PC-3 (cell line): ENCODE measurements around the gene PRKD2. TPM values are rescaled to one million over a fixed set of nuclear protein-coding genes. Genes with fewer than 3 reads are reported as not detected.
A peak's percentile ranks its signal among the peaks of the same experiment; 100 is the strongest.

Experiments used
- ATAC-seq: fragments of 200-7000 bp; cut with Tn5 transposase; 2 replicates; pipeline ENCODE4 v1.9.1; 2020; ENCODE audit warnings: mild to moderate bottlenecking, moderate library complexity
- BruUV-seq: library from RNA; stranded (reverse); fragments of 400-500 nt; replicated peaks from 2 replicates; lab custom pipeline; 2021; lab: Mats Ljungman, UMichigan
- CTCF ChIA-PET: fragments of 300-600 bp; sonication (Branson Sonifier 250); formaldehyde crosslinking; loops from one replicate; lab custom pipeline; 2022; ENCODE audit warnings: antibody characterized with exemption; lab: Charles Lee
- POLR2A ChIA-PET: fragments of 300-600 bp; sonication (Branson Sonifier 250); formaldehyde crosslinking; loops from one replicate; lab custom pipeline; 2022; ENCODE audit warnings: antibody characterized with exemption; ENCODE audit not compliant: unreplicated experiment; lab: Charles Lee
- DNase-seq: peaks from one replicate; pipeline ENCODE4 v3.0.0-alpha.2; 2015
- H2AFZ ChIP-seq: fragments of 300-600 bp; sonication (generic); 2 replicates; pipeline ENCODE4 v1.6.0; 2016; ENCODE audit warnings: antibody characterized with exemption, low read length
- H3F3A ChIP-seq: fragments of 300-600 bp; sonication (generic); one replicate; pipeline ENCODE4 v1.6.0; 2017; ENCODE audit warnings: antibody characterized with exemption, low read length, control low read depth, mild to moderate bottlenecking; ENCODE audit not compliant: unreplicated experiment
- H3K27ac ChIP-seq: fragments of 300-600 bp; sonication (generic); 2 replicates; pipeline ENCODE4 v1.5.1; 2016; ENCODE audit warnings: mild to moderate bottlenecking, low read length
- H3K27me3 ChIP-seq: fragments of 300-600 bp; sonication (generic); 2 replicates; pipeline ENCODE4 v1.6.1; 2016; ENCODE audit warnings: low read length, mixed read lengths
- H3K36me3 ChIP-seq: fragments of 300-600 bp; sonication (generic); 2 replicates; pipeline ENCODE4 v1.6.1; 2016; ENCODE audit warnings: low read depth, mixed run types, low read length, mixed read lengths
- H3K4me1 ChIP-seq: fragments of 300-600 bp; sonication (generic); 2 replicates; pipeline ENCODE4 v1.5.1; 2016; ENCODE audit warnings: low read length; ENCODE audit not compliant: insufficient read depth
- H3K4me2 ChIP-seq: fragments of 300-600 bp; sonication (generic); 2 replicates; pipeline ENCODE4 v1.6.0; 2016; ENCODE audit warnings: low read length
- H3K4me3 ChIP-seq: fragments of 300-600 bp; sonication (generic); 2 replicates; pipeline ENCODE4 v1.5.1; 2016; ENCODE audit warnings: mild to moderate bottlenecking, low read length, mixed read lengths
- H3K79me2 ChIP-seq: fragments of 300-600 bp; sonication (generic); 2 replicates; pipeline ENCODE4 v1.6.1; 2017; ENCODE audit warnings: low read length, mixed read lengths
- H3K9ac ChIP-seq: fragments of 300-600 bp; sonication (generic); 2 replicates; pipeline ENCODE4 v1.6.0; 2016; ENCODE audit warnings: mild to moderate bottlenecking, low read length
- H3K9me2 ChIP-seq: fragments of 300-600 bp; sonication (generic); replicated peaks from 2 replicates; pipeline ENCODE4 v1.6.1; 2016; ENCODE audit warnings: mixed run types, low read length, mixed read lengths
- H3K9me3 ChIP-seq: fragments of 300-600 bp; sonication (generic); 2 replicates; pipeline ENCODE4 v1.6.1; 2016; ENCODE audit warnings: low read length, mixed read lengths
- H4K20me1 ChIP-seq: fragments of 300-600 bp; sonication (generic); 2 replicates; pipeline ENCODE4 v1.6.1; 2016; ENCODE audit warnings: low read length, mixed read lengths
- CTCF ChIP-seq: fragments of 300-600 bp; sonication (generic); conservative IDR thresholded peaks from 2 replicates; pipeline ENCODE4 v1.5.1; 2017; ENCODE audit warnings: antibody characterized with exemption, low read depth, mild to moderate bottlenecking, low read length
- EZH2 ChIP-seq: fragments of 300-600 bp; sonication (generic); IDR thresholded peaks from one replicate; pipeline ENCODE4 v1.6.1; 2017; ENCODE audit warnings: antibody characterized with exemption, mild to moderate bottlenecking, low read length; ENCODE audit not compliant: unreplicated experiment
- EZH2phosphoT487 ChIP-seq: fragments of 300-600 bp; sonication (generic); IDR thresholded peaks from 2 replicates; pipeline ENCODE4 v1.6.1; 2018; ENCODE audit warnings: mild to moderate bottlenecking, antibody characterized with exemption, low read length, borderline replicate concordance
- intact Hi-C: fragments of 100-400 bp; cut with micrococcal nuclease; formaldehyde crosslinking; loops from 2 replicates; pipeline ENCODE4 v1.9.0; 2023
- total RNA-seq: library from RNA; depleted of rRNA; stranded (reverse); fragments of >200 nt; gene quantifications from 2 replicates; pipeline ENCODE4 v1.2.3, GENCODE V29; 2014

The PRKD2 gene
- total RNA-seq, 1 experiment from 2014 or later: 24.1 TPM

- Histone ChIP-seq H3K9me2 (no peaks in the 10 kb centered on the region), H3K4me2 (peak overlapping the region; percentile 52), H3K79me2 (peaks cover 67% of the 10 kb centered on the region), H3K4me3 (0 out of 2 replicates have a peak overlapping the region, but pooled peaks have one; percentile 21), H3K27ac (peak overlapping the region; percentile 38; the same call in 1 of the 2 replicates), H3K9ac (no peak overlapping the region), H3K27me3 (no peaks in the 10 kb centered on the region), H3K36me3 (peaks cover 23% of the 10 kb centered on the region), H4K20me1 (peaks cover 13% of the 10 kb centered on the region; the same call in 1 of the 2 replicates), H2AFZ (no peak overlapping the region), H3F3A (no peaks in the 10 kb centered on the region), H3K9me3 (no peaks in the 10 kb centered on the region), H3K4me1 (peaks cover 43% of the 10 kb centered on the region)
- no peak for DNase-seq
- intact Hi-C loops: no loop called here
- ATAC-seq: no peak
- no peak for TF ChIP-seq EZH2
- TF ChIP-seq CTCF: no peak
- TF ChIP-seq EZH2phosphoT487: no peak
- POLR2A ChIA-PET: no interaction called here
- CTCF ChIA-PET: interaction anchor here (0.5 kb wide), 1 partner anchor 20 kb away, joined by 3 read pairs; no protein-coding TSS in a partner anchor
- no TSS peak for BruUV-seq
Observed at GRCh38 chr19:46733690-46734292, 16.9 kb upstream of the PRKD2 start.

- H3K27ac ChIP-seq: peak overlapping the region; percentile 38; the same call in 1 of the 2 replicates
- TF ChIP-seq EZH2phosphoT487 (no peak), CTCF (no peak), EZH2 (no peak)
- no peaks in the 10 kb centered on the region for H3K27me3 ChIP-seq
- H3F3A ChIP-seq: no peaks in the 10 kb centered on the region
- H4K20me1 ChIP-seq: peaks cover 11% of the 10 kb centered on the region; the same call in 1 of the 2 replicates
- peaks cover 26% of the 10 kb centered on the region for H3K36me3 ChIP-seq
- H3K9ac ChIP-seq: no peak overlapping the region
- intact Hi-C loops: no loop called here
- H3K4me2 ChIP-seq: peak overlapping the region; percentile 52
- H3K4me3 ChIP-seq: 0 out of 2 replicates have a peak overlapping the region, but pooled peaks have one; percentile 21
- ChIA-PET CTCF (interaction anchor here (0.5 kb wide), 1 partner anchor 20 kb away, joined by 3 read pairs; no protein-coding TSS in a partner anchor), POLR2A (no interaction called here)
- BruUV-seq: no TSS peak
- H2AFZ ChIP-seq: no peak overlapping the region
- no peaks in the 10 kb centered on the region for H3K9me3 ChIP-seq
- DNase-seq (peak; percentile 67), ATAC-seq (peak; percentile 69)
- H3K9me2 ChIP-seq: no peaks in the 10 kb centered on the region
- peaks cover 65% of the 10 kb centered on the region for H3K79me2 ChIP-seq
- peaks cover 43% of the 10 kb centered on the region for H3K4me1 ChIP-seq
Observed at GRCh38 chr19:46732966-46733689, 16.2 kb upstream of the PRKD2 start.
